SK-N-SH (cell line): ENCODE measurements around the gene VDAC2. TPM values are rescaled to one million over a fixed set of nuclear protein-coding genes. Genes with fewer than 3 reads are reported as not detected.

ENCODE experiments used
- CTCF ChIA-PET: fragments of 300-600, 350-600 bp; formaldehyde crosslinking; extraction: SDS; loops from one replicate; lab custom pipeline; 2021; lab: Yijun Ruan, JAX
- POLR2A ChIA-PET: fragments of 350-600 bp; sonication (Branson Sonifier 250); formaldehyde crosslinking; extraction: SDS; loops from one replicate; lab custom pipeline; 2020; ENCODE audit warnings: antibody characterized with exemption, inconsistent platforms; lab: Yijun Ruan, JAX
- DNase-seq: peaks from one replicate; pipeline ENCODE4 v3.0.0; 2012
- H2AFZ ChIP-seq: fragments of 200-600 bp; sonication (generic); 2 replicates; pipeline ENCODE4 v1.8.1; 2016; ENCODE audit warnings: antibody characterized with exemption, mild to moderate bottlenecking, low read depth
- H3F3A ChIP-seq: fragments of 200-600 bp; sonication (generic); replicated peaks from 2 replicates; pipeline ENCODE3; 2016; ENCODE audit warnings: antibody characterized with exemption, mild to moderate bottlenecking; ENCODE audit not compliant: insufficient read depth
- H3K27ac ChIP-seq, 2 experiments: fragments of 200-500 bp in 1 of 2; fragments of 200-600 bp in 1 of 2; sonication (Bioruptor generic) in 1 of 2; sonication (generic), shearing (Covaris generic) in 1 of 2; 2 replicates each; pipeline versions ENCODE4 v1.5.1 to v1.6.1; 2014 to 2016; ENCODE audit warnings: low read depth in 2 of 2, inconsistent platforms in 1 of 2, low read length in 1 of 2, mild to moderate bottlenecking in 1 of 2, mixed read lengths in 1 of 2
- H3K27me3 ChIP-seq: fragments of 200-600 bp; sonication (generic), shearing (Covaris generic); 2 replicates; pipeline ENCODE4 v1.6.1; 2016; ENCODE audit warnings: mixed run types; ENCODE audit not compliant: insufficient read depth
- H3K36me3 ChIP-seq, 2 experiments: fragments of 200-500 bp in 1 of 2; fragments of 200-600 bp in 1 of 2; sonication (Bioruptor generic) in 1 of 2; sonication (generic) in 1 of 2; replicated peaks in 1 of 2; 2 replicates each; pipeline versions ENCODE3 to v1.5.1; 2014 to 2016; ENCODE audit warnings: low read length in 1 of 2, mild to moderate bottlenecking in 1 of 2; ENCODE audit not compliant: insufficient read depth in 2 of 2, control insufficient read depth in 1 of 2
- H3K4me1 ChIP-seq, 2 experiments: fragments of 200-500 bp in 1 of 2; fragments of 200-600 bp in 1 of 2; sonication (Bioruptor generic) in 1 of 2; sonication (generic), shearing (Covaris generic) in 1 of 2; 2 replicates each; pipeline versions ENCODE4 v1.5.1 to v1.6.1; 2014 to 2016; ENCODE audit warnings: low read depth in 1 of 2, low read length in 1 of 2, mixed run types in 1 of 2; ENCODE audit not compliant: insufficient read depth in 2 of 2, control insufficient read depth in 1 of 2
- H3K4me2 ChIP-seq: fragments of 200-600 bp; sonication (generic), shearing (Covaris generic); 2 replicates; pipeline ENCODE4 v1.6.1; 2017; ENCODE audit warnings: mixed run types
- H3K4me3 ChIP-seq, 2 experiments: fragments of 200-500 bp in 1 of 2; fragments of 200-600 bp in 1 of 2; sonication (Bioruptor generic) in 1 of 2; sonication (generic), shearing (Covaris generic) in 1 of 2; 2 replicates each; pipeline versions ENCODE4 v1.5.1 to v1.8.1; 2014 to 2016; ENCODE audit warnings: low read depth in 2 of 2, inconsistent platforms in 1 of 2, low read length in 1 of 2, mild to moderate bottlenecking in 1 of 2, mixed read lengths in 1 of 2, moderate library complexity in 1 of 2
- H3K79me2 ChIP-seq: fragments of 200-600 bp; sonication (generic); 2 replicates; pipeline ENCODE4 v1.8.1; 2017; ENCODE audit warnings: mild to moderate bottlenecking; ENCODE audit not compliant: insufficient read depth
- H3K9ac ChIP-seq: fragments of 200-600 bp; sonication (generic); 2 replicates; pipeline ENCODE4 v1.6.1; 2017; ENCODE audit warnings: mixed run types
- H3K9me2 ChIP-seq: fragments of 200-600 bp; sonication (generic); 2 replicates; pipeline ENCODE4 v1.6.1; 2017; ENCODE audit warnings: mixed run types
- H3K9me3 ChIP-seq: fragments of 200-600 bp; sonication (generic); 2 replicates; pipeline ENCODE4 v1.6.1; 2017; ENCODE audit warnings: mixed run types, mild to moderate bottlenecking, moderate library complexity
- H4K20me1 ChIP-seq: fragments of 200-600 bp; sonication (generic); 2 replicates; pipeline ENCODE4 v1.6.1; 2017; ENCODE audit warnings: mild to moderate bottlenecking, mixed run types; ENCODE audit not compliant: insufficient read depth
- CTCF ChIP-seq: fragments of 200-600 bp; sonication (generic); IDR thresholded peaks from 2 replicates; pipeline ENCODE4 v1.6.1; 2017; ENCODE audit warnings: antibody characterized with exemption, mild to moderate bottlenecking, moderate library complexity
- ELF1 ChIP-seq: IDR thresholded peaks from 2 replicates; pipeline ENCODE4 v1.4.0; 2012
- EP300 ChIP-seq, 2 experiments: IDR thresholded peaks; 2 replicates each; pipeline versions ENCODE4 v1.4.0 to v1.6.1; 2012; ENCODE audit warnings: borderline replicate concordance in 1 of 2, low read depth in 1 of 2, low read length in 1 of 2
- FOXM1 ChIP-seq: IDR thresholded peaks from 2 replicates; pipeline ENCODE4 v1.4.0; 2012; ENCODE audit warnings: low read depth, mild to moderate bottlenecking
- JUND ChIP-seq: IDR thresholded peaks from 2 replicates; pipeline ENCODE4 v1.4.0; 2012
- MXI1 ChIP-seq: IDR thresholded peaks from 2 replicates; pipeline ENCODE4 v1.6.1; 2012; ENCODE audit warnings: mild to moderate bottlenecking, low read depth, low read length, improper control_type of control experiment
- NRF1 ChIP-seq: IDR thresholded peaks from 2 replicates; pipeline ENCODE4 v1.6.1; 2012; ENCODE audit warnings: low read depth, mild to moderate bottlenecking, low read length
- PBX3 ChIP-seq: IDR thresholded peaks from 2 replicates; pipeline ENCODE4; 2012
- RCOR1 ChIP-seq: fragments of 150-350 bp; IDR thresholded peaks from 2 replicates; pipeline ENCODE4 v1.6.1; 2017; ENCODE audit warnings: antibody characterized with exemption, low read length
- REST ChIP-seq: IDR thresholded peaks from 2 replicates; pipeline ENCODE4 v1.6.1; 2012; ENCODE audit warnings: mild to moderate bottlenecking, low read depth, low read length, moderate library complexity
- SMC3 ChIP-seq: IDR thresholded peaks from 2 replicates; pipeline ENCODE4 v1.6.1; 2012; ENCODE audit warnings: low read depth, low read length, improper control_type of control experiment
- TCF12 ChIP-seq: IDR thresholded peaks from 2 replicates; pipeline ENCODE4 v1.4.0; 2012
- TEAD4 ChIP-seq: IDR thresholded peaks from 2 replicates; pipeline ENCODE4 v1.4.0; 2012; ENCODE audit warnings: mild to moderate bottlenecking, borderline replicate concordance; ENCODE audit not compliant: insufficient read depth
- WGBS: methylation state at CpG from one replicate; pipeline ENCODE4 v1.1.6; 2017; ENCODE audit warnings: low lambda C conversion rate; 5-methylcytosine and 5-hydroxymethylcytosine counted together
- polyA plus RNA-seq, 3 experiments: library from polyadenylated mRNA; depleted of rRNA; stranded (reverse); fragments of >200 nt; gene quantifications; 2 replicates each; pipeline ENCODE4 v1.2.3, GENCODE V29; 2012
- TF ChIP-seq, protein P1 (sequence below): IDR thresholded peaks from 2 replicates; pipeline ENCODE4 v1.4.0; 2012; ENCODE audit warnings: low read depth

Gene VDAC2
- polyA plus RNA-seq, 1 of the 3 experiments (the other 2 are of a cell fraction): 98.3 TPM

GRCh38 chr10:75247797-75248196, 37.2 kb downstream of the VDAC2 start:
- Histone ChIP-seq H3K27me3 (no peaks in the 10 kb centered on the region), H4K20me1 (no peaks in the 10 kb centered on the region), H3K36me3 (no peaks in the 10 kb centered on the region), H3K9me3 (no peaks in the 10 kb centered on the region), H2AFZ (no peak overlapping the region), H3K4me2 (no peak overlapping the region), H3F3A (no peaks in the 10 kb centered on the region), H3K9me2 (no peaks in the 10 kb centered on the region), H3K27ac (no peak overlapping the region), H3K4me1 (no peaks in the 10 kb centered on the region), H3K79me2 (no peaks in the 10 kb centered on the region), H3K9ac (no peak overlapping the region), H3K4me3 (no peak overlapping the region)
- CTCF ChIA-PET: interaction anchor here (1.7 to 2.9 kb wide), 2 partner anchors 12 to 17 kb away, joined by 5 to 30 read pairs; partner anchors contain the start of gene COMTD1
- POLR2A ChIA-PET: no interaction called here
- DNase-seq: no peak
- WGBS: 75% methylated on average over 5 of the region's 5 CpGs
- no peak for TF ChIP-seq TCF12
- TF ChIP-seq SMC3: no peak
- no peak for TF ChIP-seq CTCF
- no peak for TF ChIP-seq JUND
- no peak for TF ChIP-seq EP300 (IDR thresholded peaks at IDR 0.05; ENCODE audit: borderline replicate concordance in 1 of 2, low read depth in 1 of 2, low read length in 1 of 2)
- no peak for TF ChIP-seq REST
- TF ChIP-seq, protein P1, sequence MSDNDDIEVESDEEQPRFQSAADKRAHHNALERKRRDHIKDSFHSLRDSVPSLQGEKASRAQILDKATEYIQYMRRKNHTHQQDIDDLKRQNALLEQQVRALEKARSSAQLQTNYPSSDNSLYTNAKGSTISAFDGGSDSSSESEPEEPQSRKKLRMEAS: no peak
- TF ChIP-seq NRF1: no peak
- TF ChIP-seq RCOR1: no peak

DNA sequence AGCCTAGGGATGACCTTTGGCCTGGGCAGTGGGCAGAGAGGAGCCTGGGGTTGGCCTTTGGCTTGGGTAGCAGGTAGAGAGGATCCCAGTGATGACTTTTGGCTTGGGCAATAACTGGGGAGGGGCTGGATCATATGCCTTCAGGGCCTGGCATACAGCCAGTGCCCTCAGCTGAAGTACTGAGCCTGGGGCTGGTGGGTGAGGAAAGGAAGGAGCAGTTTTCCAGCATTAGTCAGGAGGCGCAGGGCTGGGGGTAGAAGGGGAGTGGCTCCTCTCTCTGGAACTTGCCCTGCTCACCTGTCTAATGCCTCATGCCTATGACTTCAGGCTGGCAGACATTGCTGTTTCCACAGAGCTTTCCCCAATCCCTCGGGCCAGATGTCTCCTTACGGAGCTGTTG, 40.3 kb downstream of the VDAC2 start:
- H3K4me2 ChIP-seq: no peak overlapping the region
- CTCF ChIA-PET: no interaction called here

More for the DNA sequence above, 40.3 kb downstream of the VDAC2 start:
- POLR2A ChIA-PET: no interaction called here
- H3K9me2 ChIP-seq: no peaks in the 10 kb centered on the region
- H3K27me3 ChIP-seq: no peaks in the 10 kb centered on the region
- H3K79me2 ChIP-seq: no peaks in the 10 kb centered on the region
- no peak for DNase-seq
- H4K20me1 ChIP-seq: no peaks in the 10 kb centered on the region
- WGBS: 56% methylated on average over 2 of the region's 3 CpGs
- H3K4me1 ChIP-seq: no peaks in the 10 kb centered on the region
- H3K36me3 ChIP-seq: no peaks in the 10 kb centered on the region
- no peak overlapping the region for H3K9ac ChIP-seq
- no peak overlapping the region for H3K4me3 ChIP-seq
- TF ChIP-seq FOXM1 (no peak), REST (no peak), PBX3 (no peak), TEAD4 (no peak), ELF1 (no peak), MXI1 (no peak)
- peaks cover 8% of the 10 kb centered on the region; the same call in 1 of the 2 replicates for H3K9me3 ChIP-seq
- no peak overlapping the region for H2AFZ ChIP-seq
- no peak overlapping the region for H3K27ac ChIP-seq
- no peaks in the 10 kb centered on the region for H3F3A ChIP-seq
